HL-60 (cell line): ENCODE results near the gene GRK5.

Experiments used
- CTCF ChIP-seq: IDR thresholded peaks from one replicate; pipeline ENCODE4 v1.5.1; 2011; ENCODE audit warnings: low read length, control low read depth, inconsistent platforms; ENCODE audit not compliant: insufficient read depth
- TF ChIP-seq, protein P1 (sequence below): IDR thresholded peaks from 2 replicates; pipeline ENCODE4 v1.6.1; 2012; ENCODE audit warnings: low read depth; ENCODE audit not compliant: insufficient replicate concordance

- TF ChIP-seq CTCF: no peak
- TF ChIP-seq, protein P1, sequence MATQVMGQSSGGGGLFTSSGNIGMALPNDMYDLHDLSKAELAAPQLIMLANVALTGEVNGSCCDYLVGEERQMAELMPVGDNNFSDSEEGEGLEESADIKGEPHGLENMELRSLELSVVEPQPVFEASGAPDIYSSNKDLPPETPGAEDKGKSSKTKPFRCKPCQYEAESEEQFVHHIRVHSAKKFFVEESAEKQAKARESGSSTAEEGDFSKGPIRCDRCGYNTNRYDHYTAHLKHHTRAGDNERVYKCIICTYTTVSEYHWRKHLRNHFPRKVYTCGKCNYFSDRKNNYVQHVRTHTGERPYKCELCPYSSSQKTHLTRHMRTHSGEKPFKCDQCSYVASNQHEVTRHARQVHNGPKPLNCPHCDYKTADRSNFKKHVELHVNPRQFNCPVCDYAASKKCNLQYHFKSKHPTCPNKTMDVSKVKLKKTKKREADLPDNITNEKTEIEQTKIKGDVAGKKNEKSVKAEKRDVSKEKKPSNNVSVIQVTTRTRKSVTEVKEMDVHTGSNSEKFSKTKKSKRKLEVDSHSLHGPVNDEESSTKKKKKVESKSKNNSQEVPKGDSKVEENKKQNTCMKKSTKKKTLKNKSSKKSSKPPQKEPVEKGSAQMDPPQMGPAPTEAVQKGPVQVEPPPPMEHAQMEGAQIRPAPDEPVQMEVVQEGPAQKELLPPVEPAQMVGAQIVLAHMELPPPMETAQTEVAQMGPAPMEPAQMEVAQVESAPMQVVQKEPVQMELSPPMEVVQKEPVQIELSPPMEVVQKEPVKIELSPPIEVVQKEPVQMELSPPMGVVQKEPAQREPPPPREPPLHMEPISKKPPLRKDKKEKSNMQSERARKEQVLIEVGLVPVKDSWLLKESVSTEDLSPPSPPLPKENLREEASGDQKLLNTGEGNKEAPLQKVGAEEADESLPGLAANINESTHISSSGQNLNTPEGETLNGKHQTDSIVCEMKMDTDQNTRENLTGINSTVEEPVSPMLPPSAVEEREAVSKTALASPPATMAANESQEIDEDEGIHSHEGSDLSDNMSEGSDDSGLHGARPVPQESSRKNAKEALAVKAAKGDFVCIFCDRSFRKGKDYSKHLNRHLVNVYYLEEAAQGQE: no peak
Observed at GRCh38 chr10:119469325-119469707, 261.9 kb downstream of the GRK5 start.
